TTC549 (cell line): ENCODE measurements around the gene WIZ.
"Not testable (repeated sequence)": the region's sequence is repeated elsewhere in the genome, so short reads cannot be mapped to it uniquely, and the experiment has no call there.

Experiments
- FAIRE-seq: peaks from 2 replicates; lab custom pipeline; 2012; peaks lifted over from hg19 to GRCh38; lab: Jason Lieb, UNC

WIZ gene, protein sequence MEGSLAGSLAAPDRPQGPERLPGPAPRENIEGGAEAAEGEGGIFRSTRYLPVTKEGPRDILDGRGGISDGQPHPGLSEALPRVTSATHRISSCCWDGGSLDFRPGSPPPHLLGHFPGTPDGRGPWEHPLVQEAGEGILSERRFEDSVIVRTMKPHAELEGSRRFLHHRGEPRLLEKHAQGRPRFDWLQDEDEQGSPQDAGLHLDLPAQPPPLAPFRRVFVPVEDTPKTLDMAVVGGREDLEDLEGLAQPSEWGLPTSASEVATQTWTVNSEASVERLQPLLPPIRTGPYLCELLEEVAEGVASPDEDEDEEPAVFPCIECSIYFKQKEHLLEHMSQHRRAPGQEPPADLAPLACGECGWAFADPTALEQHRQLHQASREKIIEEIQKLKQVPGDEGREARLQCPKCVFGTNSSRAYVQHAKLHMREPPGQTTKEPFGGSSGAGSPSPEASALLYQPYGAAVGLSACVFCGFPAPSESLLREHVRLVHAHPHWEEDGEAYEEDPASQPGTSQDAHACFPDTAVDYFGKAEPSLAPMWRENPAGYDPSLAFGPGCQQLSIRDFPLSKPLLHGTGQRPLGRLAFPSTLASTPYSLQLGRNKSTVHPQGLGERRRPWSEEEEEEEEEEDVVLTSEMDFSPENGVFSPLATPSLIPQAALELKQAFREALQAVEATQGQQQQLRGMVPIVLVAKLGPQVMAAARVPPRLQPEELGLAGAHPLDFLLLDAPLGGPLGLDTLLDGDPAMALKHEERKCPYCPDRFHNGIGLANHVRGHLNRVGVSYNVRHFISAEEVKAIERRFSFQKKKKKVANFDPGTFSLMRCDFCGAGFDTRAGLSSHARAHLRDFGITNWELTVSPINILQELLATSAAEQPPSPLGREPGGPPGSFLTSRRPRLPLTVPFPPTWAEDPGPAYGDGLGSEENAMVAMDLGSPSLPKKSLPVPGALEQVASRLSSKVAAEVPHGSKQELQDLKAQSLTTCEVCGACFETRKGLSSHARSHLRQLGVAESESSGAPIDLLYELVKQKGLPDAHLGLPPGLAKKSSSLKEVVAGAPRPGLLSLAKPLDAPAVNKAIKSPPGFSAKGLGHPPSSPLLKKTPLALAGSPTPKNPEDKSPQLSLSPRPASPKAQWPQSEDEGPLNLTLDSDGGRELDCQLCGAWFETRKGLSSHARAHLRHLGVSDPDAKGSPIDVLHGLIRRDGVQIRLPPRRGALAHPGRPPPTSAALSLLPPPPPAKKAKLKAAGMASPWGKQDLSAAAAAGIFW (N-terminal part only)

DNA sequence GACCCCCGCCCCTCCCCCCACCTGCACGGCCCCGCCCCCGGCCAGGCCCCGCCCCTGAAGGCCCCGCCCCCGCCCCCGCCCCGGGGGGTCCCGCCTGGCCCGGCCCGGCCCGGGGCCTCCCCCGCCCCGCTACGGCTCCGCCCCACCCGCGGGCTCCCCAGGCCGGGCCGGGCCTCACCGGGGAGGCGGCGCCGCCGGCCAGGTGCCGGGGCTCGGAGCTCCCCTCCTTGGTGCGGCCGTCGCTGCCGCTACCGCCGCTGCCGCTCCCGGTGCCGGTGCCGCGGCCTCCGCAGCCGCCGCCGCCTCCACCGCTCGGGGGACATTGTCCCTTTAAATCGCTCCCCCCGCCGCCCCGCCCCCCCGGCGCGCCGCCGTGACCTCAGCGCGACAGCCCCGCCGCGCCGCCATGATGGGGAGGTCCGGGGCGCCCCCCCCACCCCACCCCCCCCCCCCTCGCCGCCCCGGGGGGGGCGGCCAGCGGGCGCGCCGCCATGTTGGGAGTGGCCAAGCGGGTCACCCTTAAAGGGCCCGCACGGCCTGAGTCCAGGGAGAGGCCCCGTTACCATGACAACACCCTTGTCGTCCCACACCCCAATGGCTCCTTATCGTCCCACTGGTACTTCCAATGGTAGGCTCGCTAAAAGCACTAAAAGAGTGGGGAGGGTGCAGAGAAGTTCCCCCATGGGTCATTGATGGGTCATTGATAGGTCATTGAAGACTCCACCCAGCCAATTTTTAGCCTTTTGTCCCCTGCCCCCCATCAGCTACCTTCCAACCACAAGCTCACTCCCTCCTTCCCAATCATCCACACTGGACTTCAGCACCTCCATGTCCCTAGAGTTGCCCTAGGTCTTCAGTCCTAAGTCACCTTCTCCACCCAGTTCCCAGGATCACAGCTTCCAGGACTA lies at the start of gene WIZ:
Gene WIZ, minus strand, starts transcription at position 337 of the 908 bp plus-strand sequence. CDS start 1,649 bp downstream, outside the sequence.
- FAIRE-seq = no peak

DNA sequence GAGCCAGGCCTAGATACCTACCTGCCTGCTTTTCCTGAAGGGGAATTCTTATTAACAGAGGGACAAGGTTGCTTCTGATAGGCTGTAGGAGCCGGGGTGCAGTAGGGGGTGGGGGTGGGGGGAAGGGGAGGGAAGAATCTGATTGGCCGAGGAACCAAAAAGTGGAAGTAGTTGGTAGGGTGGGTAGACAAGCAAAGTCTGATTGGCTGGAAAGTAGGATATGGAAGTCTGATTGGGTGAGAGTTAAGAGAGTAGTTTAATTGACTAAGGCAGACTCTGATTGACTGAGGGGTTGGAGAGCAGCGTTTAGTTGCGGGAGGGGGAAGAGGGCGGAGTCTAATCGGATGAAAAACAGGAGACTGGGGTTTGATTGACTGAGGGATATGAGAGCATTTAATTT lies 49.2 kb upstream of the WIZ start:
- no peak for FAIRE-seq

DNA sequence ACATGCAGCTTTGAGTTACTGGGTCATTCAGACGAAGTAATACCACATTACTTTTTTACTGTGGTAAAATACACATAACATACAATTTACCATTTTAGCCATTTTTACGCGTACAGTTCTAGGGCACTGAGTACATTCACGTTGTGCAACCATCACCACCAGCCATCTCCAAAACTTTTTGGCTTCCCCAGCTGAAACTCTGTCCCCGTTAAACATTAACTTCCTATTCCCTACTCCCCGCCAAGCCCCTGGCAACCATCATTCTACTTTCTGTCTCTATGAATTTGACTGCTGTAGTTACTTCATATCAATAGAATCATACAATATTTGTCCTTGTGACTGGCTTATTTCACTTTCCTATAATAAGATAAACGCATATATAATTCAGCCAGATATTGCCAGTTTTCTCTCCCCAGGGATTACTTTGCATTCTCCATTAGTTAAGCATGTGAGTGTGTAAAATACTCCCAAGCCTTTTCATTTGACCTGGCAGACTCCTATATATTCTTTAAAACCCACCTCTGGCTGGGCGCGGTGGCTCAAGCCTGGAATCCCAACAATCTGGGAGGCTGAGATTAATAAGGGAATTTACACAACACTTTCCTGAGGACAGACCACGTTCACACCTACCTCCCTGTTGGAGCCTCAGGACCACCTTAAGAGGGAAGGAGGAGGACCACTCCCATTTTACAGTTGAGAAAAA lies 48.6 kb upstream of the WIZ start:
- no peak for FAIRE-seq

DNA sequence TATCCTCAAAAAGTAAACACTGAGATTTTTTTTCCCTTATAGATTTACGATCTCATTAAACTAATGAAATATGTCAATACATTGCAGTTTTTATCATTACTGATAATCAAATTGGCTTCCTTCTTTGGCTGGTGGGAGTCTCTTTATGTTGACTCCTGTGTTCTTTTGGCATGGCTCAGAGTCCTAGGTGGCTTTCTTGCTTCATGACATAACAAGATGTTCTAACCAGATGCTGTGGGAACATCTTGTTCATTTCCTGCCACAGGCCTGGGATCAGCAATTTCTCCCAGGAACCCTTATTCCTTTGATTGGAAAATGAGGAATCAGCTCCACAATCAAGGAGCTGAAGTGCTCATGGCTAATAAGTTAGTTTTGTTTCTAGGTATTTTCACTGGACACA lies 45.4 kb upstream of the WIZ start:
- FAIRE-seq = no peak

DNA sequence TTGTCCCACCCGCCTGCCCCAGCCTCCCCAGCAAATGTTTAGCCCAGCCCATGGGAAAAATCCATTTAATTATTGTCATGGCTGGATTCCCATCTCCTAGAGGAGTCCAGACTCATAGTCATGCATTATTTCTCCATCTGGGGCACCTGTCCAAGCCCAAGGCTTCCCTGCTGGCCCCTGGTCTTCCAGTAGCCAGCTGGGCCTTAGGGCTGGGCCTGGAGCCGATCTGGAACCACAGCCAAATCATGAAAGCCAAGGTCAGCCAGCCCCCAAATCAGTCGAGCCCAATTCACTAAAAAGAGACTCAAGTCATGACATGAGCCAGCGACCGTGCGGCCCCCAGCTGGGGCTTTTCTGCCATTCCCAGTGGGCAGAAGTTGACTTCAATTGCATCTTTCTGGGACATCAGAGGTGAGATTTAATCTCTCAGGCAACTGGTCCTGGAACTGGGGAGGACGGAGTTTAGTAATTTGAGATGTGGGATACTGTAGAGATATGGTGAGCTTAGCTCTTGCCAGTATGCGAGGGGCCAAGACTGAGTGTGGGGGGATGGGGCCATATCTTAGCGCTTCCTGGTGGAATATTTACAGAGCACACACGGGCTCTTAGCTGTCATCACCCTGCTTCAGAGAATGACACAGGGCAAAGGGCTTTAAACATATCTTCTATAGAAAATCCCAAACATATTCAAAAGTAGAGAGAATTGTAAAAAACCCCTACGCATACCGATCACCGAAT lies 38.9 kb upstream of the WIZ start:
- FAIRE-seq = no peak

DNA sequence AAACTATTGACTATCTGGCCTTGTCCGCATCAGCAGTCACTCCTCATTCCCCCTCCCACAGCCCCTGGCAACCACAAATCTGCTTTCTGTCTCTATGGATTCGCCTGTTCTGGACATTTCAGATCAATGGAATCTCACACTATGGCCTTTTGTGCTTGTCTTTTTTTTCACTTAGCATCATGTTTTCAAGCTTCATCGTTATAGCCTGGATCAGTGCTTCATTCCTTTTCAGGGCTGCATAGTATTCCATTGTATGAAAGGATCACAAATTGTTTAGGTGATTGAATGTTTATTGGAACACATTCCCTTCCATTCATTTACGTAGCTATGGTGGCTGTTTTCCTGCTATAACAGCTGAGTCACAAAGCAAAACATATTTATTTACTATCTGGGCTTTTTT lies 37.3 kb upstream of the WIZ start:
- no peak for FAIRE-seq

DNA sequence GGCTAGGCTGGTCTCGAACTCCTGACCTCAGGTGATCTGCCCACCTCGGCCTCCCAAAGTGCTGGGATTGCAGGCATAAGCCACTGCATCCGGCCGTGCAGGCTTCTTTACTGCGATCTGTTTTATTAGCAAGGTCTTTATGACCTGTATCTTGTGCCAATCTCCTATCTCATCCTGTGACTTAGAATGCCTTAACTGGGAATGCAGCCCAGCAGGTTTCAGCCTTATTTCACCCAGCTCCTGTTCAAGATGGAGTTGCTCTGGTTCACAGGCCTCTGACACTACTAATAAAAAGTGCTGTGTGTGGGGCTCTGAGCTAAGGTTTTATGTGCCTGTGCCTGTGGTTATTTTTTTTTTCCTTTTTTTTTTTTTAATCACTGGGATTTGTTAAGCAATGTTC lies 36.0 kb upstream of the WIZ start:
- not testable (repeated sequence) for FAIRE-seq

DNA sequence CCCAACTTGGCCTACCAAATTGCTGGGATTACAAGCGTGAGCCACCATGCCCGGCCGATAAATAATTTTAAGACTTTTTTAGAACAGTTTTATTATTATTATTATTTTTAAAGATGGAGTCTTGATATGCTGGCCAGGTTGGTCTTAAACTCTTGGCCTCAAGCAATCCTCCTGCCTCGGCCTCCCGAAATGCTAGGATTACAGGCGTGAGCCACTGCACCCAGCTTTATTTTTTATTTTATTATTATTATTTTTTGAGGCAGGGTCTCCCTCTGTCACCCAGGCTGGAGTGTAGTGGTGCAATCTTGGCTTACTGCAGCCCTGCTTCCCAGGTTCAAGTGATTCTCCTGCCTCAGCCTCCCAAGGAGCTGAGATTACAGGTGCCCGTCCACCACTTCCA lies 31.2 kb upstream of the WIZ start:
- not testable (repeated sequence) for FAIRE-seq

DNA sequence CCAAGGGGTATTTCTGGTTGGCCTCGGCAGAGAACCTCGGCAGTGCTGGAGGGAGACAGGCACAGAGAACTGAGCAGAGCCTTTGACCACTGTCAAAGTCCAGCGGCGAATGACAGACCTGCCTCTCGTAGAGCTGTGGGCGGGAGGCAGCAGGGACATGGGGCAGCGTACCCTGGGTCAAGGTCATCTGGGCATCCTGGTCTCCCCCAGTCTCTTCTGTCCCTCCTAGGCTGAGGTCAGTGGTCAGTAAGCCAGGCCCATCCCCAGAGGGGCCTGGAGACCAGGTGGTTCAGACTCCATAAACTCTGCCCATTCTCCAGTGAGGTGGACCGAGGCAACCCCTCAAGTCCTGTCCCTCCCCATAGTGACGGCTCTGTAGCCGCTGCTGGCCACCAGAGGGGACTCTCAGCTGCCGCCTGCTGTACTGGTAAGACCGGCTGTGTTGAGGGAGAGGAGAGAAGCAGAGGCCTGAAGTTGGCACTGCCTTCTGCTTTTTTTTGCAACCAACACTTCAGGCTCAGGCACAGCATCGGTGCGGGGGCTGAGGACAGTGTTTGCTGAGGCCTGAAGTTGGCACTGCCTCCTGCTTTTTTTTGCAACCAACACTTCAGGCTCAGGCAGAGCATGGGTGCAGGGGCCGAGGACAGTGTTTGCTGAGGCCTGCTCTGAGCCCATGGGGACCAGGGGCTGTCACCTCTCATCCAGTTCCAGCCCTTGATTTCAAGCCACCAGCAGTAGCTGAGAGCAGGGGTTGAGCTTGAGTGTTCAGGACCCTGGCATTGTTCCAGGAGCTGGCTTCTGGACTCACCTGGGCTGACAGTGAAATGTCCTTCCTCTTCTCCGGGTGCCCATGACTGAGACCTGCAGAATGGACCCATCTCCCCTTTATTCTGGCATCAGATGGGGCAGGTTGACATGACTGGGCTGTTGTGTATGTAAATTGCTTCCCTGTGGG lies 29.9 kb upstream of the WIZ start, which contains the start of gene PGLYRP2:
Gene PGLYRP2, minus strand, starts transcription at position 111 of the 955 bp plus-strand sequence. CDS start 130 bp downstream, outside the sequence.
- no peak for FAIRE-seq

DNA sequence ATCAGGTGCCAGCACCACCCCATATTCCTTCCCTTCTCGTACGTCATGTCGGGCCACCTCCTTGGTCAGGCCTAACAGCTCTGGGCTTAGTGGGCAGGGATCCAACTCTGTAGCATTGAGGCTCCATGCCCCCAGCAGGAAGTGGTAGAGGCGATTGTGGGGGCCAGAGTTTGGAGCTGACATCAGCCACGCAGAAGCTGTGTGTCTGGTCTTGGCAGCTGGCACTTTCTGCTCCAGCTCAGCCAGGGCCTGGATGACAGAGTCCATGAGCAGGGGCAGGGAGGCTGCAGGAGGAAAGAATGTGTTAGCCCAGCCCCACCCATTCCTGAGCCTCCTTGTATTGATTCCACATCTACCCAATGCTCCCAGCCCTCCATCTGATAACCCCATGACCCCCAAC lies 26.6 kb upstream of the WIZ start:
- no peak for FAIRE-seq

DNA sequence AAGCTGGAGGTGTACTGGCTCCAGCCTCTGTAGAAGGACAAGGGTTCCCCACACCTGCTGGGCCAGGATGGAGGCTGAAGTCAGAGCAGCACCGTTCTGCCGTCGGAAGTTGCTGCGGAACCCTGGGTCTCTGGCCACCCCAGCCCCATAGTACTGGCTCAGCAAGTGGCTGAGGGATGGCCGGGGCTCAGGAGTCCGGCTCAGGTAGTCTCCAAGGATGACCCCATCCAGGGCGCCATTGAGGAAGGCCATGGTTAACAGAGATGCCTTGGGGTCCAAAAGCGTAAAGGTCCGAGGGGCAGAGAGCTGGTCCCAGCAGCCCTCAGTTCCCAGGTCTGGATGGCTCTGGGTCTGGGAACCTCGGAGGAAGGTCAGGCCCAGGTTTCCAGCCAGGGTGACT lies 25.9 kb upstream of the WIZ start:
- no peak for FAIRE-seq

DNA sequence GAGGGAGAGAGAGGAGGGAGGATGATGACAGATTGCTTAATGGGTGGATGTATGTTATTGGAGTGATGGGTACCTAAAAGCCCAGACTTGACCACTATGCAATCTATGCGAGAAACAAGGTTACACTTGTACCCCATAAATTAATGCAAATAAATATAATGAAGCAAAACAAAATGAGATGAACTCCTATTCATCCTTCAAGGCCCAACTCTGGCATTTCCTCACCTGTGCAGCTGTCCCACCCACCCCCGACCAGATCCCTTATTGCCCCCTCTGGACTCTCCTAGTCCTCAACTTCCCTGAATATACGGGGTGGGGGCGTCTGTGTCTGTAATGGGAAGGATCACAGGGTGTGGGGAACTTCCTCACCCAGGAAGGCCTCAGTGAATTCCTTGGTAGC lies 25.4 kb upstream of the WIZ start:
- FAIRE-seq = no peak

DNA sequence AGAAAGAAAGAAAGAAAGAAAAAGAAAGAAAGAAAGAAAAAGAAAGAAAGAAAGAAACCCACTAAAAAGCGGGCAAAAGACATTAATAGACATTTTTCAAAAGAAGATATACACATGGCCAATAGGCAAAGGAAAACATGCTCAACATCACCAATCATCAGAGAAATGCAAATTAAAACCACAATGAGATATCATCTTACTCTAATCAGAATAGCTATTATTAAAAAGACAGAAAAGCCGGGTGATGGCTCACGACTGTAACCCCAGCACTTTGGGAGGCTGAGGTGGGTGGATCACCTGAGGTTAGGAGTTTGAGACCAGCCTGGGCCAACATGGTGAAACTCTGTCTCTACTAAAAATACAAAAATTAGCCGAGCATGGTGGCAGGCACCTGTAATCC lies 24.1 kb upstream of the WIZ start:
- FAIRE-seq = not testable (repeated sequence)

DNA sequence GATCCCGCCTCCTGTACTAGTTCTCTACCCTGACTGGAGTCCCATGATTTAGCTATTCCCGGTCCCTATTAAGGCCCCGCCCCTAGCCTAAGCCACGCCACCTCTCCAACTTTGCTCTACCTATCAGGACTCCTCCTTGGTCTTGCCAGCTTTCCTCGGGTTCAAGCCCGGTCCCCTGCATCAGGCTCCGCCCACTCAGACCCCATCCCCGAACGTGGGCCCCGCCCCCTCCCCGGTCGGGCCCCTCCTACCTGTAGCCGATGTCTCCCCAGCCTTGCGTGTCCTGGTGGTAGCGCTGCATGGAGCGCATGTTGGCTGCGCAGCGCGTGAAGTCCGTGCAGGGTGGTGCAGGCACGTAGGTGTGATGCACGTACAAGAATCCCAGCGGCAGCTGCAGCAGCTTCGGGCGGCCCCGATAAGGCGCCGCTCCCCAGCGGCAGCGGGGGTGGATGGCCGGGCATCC lies 21.9 kb upstream of the WIZ start:
- no peak for FAIRE-seq

DNA sequence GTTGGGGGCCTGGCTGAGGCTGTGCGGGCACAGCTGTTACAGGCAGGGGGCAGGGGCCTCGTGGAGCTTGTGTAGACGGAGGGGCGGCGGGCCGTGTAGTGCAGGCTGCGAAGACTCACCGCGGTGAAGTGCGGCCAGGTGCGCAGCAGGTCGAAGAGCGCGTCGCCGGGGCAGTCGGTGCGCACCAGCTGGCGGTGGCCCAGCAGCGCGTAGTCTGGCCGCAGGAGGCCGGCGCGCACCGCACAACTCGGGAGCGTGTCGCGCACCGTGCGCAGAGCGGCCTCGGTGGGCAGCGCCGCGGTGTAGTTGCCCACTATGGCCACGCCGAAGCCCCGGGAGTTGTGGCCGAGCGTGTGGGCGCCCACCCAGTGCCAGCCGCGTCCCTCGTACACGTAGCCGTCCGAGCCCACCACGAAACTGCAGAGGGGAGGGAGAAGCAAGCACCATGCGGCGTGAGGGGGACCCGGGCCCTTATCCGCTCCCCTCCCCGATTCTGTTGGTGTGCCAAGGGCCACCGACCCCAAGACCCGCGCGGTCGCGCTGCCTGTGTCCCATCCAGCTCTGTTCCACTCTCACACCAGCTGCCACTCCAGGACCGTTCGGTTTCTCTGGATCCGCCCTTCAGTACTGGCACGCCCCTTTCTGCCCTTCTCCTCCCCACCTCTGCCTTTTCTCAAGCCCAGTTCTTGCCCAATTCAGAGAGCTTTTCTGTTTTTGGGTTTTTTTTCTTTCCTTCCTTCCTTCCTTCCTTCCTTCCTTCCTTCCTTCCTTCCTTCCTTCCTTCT lies 19.9 kb upstream of the WIZ start:
- FAIRE-seq = no peak

DNA sequence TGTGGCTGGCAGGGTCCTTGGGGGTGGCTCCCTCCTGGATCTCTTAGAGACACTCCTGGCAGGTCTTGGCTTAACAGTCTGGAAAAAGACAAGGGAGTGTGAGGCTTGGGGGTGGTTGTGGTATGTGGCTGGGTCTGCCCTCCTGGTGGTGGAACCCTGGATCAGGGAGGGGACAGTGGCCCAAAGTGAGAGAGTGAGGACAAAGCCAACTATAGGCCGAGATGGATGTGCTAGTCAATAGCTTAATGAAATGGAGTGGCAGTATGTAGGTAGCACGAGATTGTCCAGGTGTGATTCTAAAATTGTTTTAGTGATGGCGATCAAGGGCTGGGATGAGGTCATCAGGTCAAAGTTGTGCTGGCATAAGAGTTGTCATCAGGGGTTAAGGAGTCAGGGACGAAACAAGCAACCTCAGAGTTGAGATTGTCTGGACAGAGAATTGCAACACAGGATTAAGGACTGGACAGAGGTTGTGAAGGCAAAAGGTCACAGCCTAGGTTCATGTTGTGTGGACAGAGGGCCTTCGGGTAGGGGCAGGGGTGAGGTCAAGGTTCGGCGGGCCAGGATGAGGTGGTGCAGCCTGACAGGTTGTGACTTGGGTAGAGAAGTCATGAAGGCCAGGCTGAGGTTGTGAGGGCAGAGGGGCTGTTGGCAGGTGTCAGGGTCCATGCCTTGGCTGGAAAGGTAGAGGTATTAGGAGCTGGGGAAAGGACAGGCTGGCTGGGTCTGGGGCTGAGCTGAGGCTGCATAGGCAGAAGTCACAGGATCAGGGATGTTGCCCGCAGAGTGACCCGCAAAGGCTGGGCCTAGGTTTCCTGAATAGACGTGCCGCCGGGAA lies 19.1 kb upstream of the WIZ start:
- FAIRE-seq = no peak

DNA sequence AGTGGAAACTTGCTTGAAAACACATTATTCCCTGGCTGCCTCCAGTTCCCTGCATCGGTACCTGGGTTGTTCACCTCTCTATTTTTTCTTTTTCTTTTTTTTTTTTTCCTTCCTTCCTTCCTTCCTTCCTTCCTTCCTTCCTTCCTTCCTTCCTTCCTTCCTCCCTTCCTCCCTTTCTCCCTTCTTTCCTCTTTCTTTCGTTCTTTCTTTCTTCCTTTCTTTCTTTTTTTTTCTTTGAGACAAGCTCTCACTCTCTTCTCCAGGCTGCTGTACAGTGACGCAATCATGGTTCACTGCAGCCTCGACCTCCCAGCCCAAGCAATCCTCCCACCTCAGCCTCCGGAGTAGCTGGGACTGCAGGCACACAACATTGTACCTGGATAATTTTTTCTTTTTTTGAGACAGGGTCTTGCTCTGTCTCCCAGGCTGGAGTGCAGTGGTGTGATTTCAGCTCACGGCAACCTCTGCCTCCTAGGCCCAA lies 18.0 kb upstream of the WIZ start:
- no peak for FAIRE-seq
